SU-DHL-6 (cell line): Measurements from ENCODE around the gene PTPRK.

Experiments
- CTCF ChIP-seq: fragments of 200-600 bp; sonication (generic); IDR thresholded peaks from one replicate; pipeline ENCODE4 v1.5.1; 2017; ENCODE audit warnings: antibody characterized with exemption, mild to moderate bottlenecking, low read length, moderate library complexity; ENCODE audit not compliant: insufficient read depth, poor library complexity, severe bottlenecking
- EZH2phosphoT487 ChIP-seq: fragments of 200-600 bp; sonication (generic), shearing (Covaris generic); conservative IDR thresholded peaks from 2 replicates; pipeline ENCODE4 v1.6.1; 2018; ENCODE audit warnings: mild to moderate bottlenecking, antibody characterized with exemption, low read length, moderate library complexity, mixed read lengths

GRCh38 chr6:128333581-128334223 lies 186.7 kb downstream of the PTPRK start:
- TF ChIP-seq CTCF (no peak), EZH2phosphoT487 (no peak)
